Mesothelial cell of epicardium (in vitro differentiated cells): ENCODE results near the gene KAT8. TPM values are rescaled to one million over a fixed set of nuclear protein-coding genes. Genes with fewer than 3 reads are reported as not detected.

Source experiments
- DNase-seq, 2 experiments: peaks; one replicate each; pipeline ENCODE4 v3.0.0; 2021; ENCODE audit warnings: low spot score in 2 of 2; ENCODE audit not compliant: unreplicated experiment in 2 of 2
- H3K27ac Mint-ChIP-seq: 2 replicates; pipeline ENCODE4 v1.8.0; 2021; ENCODE audit warnings: mixed read lengths
- H3K27me3 Mint-ChIP-seq: 2 replicates; pipeline ENCODE4 v1.8.0; 2021; ENCODE audit warnings: low read depth, mixed read lengths
- H3K36me3 Mint-ChIP-seq: 2 replicates; pipeline ENCODE4 v1.8.0; 2021; ENCODE audit warnings: mixed read lengths
- H3K4me1 Mint-ChIP-seq: 2 replicates; pipeline ENCODE4 v1.8.0; 2021; ENCODE audit warnings: mixed read lengths
- H3K4me3 Mint-ChIP-seq: 2 replicates; pipeline ENCODE4 v1.8.0; 2021; ENCODE audit warnings: mild to moderate bottlenecking, moderate library complexity, mixed read lengths
- H3K9me3 Mint-ChIP-seq: 2 replicates; pipeline ENCODE4 v1.8.0; 2021; ENCODE audit warnings: mixed read lengths
- total RNA-seq: library from RNA; stranded (reverse); gene quantifications from 3 replicates; pipeline ENCODE4 v1.2.1, GENCODE V29; 2021
- TF ChIP-seq, protein P1 (sequence below): fragments of 200-600 bp; sonication (generic); IDR thresholded peaks from one replicate; pipeline ENCODE4 v1.5.0; 2021; ENCODE audit warnings: antibody characterized with exemption; ENCODE audit not compliant: unreplicated experiment

Gene KAT8
- total RNA-seq, 1 donor from 2014 or later: 75.7 TPM

DNA sequence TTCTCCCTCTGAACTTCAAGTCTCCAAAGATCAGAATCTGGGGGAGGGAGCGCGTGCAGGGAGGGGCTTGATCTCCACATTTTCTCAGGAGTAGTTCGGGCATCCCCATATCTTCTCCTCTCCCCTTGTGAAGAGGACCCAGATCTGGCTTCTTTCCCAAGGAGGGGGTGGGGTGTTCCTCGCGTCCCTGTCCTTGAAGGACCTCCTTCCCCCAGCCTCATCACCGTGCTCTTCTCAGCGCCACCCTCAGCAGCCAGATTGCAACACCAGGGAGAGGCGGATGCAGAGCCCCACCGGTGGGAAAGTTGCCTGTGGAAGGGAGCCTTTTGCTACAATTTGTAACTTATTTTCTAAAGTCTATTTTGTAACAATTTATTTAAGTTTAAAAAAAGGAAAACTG lies 34.4 kb upstream of the KAT8 start:
- no peak overlapping the region for H3K4me3 Mint-ChIP-seq
- no peaks in the 10 kb centered on the region for H3K4me1 Mint-ChIP-seq
- H3K36me3 Mint-ChIP-seq: peaks cover 17% of the 10 kb centered on the region
- DNase-seq: no peak
- H3K27ac Mint-ChIP-seq: no peak overlapping the region
- no peaks in the 10 kb centered on the region for H3K9me3 Mint-ChIP-seq
- TF ChIP-seq, protein P1, sequence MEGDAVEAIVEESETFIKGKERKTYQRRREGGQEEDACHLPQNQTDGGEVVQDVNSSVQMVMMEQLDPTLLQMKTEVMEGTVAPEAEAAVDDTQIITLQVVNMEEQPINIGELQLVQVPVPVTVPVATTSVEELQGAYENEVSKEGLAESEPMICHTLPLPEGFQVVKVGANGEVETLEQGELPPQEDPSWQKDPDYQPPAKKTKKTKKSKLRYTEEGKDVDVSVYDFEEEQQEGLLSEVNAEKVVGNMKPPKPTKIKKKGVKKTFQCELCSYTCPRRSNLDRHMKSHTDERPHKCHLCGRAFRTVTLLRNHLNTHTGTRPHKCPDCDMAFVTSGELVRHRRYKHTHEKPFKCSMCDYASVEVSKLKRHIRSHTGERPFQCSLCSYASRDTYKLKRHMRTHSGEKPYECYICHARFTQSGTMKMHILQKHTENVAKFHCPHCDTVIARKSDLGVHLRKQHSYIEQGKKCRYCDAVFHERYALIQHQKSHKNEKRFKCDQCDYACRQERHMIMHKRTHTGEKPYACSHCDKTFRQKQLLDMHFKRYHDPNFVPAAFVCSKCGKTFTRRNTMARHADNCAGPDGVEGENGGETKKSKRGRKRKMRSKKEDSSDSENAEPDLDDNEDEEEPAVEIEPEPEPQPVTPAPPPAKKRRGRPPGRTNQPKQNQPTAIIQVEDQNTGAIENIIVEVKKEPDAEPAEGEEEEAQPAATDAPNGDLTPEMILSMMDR: no peak
- H3K27me3 Mint-ChIP-seq: no peaks in the 10 kb centered on the region

DNA sequence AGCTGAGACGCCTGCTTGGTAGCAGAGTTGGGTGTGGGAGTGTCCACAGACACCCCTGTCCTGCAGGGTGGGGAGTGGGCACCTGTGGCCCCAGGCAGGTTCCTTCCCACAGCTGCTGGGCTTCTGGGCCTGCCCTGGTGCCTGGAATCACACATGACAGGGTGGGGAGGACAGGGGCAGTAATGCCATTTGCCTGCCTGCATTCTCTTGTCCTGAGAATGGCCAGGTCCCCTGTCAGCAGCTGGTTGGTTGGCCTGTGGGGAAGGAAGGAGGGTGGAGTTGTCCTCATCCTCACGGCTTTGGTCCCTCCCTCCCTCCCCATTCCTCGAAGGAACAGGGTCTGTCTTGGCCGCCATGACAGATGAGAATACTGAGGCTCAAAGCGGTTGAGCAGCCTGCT lies 33.9 kb upstream of the KAT8 start:
- H3K4me3 Mint-ChIP-seq: no peak overlapping the region
- no peaks in the 10 kb centered on the region for H3K27me3 Mint-ChIP-seq
- H3K27ac Mint-ChIP-seq: no peak overlapping the region
- DNase-seq: no peak
- TF ChIP-seq, protein P1: no peak
- no peaks in the 10 kb centered on the region for H3K4me1 Mint-ChIP-seq
- H3K9me3 Mint-ChIP-seq: no peaks in the 10 kb centered on the region
- H3K36me3 Mint-ChIP-seq: peaks cover 16% of the 10 kb centered on the region

DNA sequence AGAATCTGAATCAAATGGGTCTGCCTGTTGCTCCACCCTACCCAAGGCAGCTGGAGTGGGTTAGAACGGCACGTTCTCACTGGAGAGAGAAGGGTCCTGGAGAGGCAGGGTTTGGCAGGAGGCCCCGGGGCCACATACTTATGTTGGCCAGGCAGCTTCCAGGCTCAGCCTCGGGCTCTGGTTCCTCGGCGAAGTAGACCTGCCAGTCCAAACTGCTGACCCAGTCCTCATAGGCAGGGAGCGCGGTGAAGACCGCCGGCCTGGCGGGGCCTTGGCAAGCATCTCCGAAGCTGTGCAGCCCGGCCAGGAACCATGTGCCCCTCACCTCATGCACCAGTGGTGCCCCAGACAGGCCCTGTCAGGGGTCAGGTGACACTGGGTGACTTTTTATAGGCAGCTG lies 33.5 kb upstream of the KAT8 start:
- Mint-ChIP-seq H3K4me3 (no peak overlapping the region), H3K4me1 (no peaks in the 10 kb centered on the region), H3K27ac (no peak overlapping the region), H3K27me3 (no peaks in the 10 kb centered on the region), H3K9me3 (no peaks in the 10 kb centered on the region), H3K36me3 (peaks cover 12% of the 10 kb centered on the region)
- TF ChIP-seq, protein P1: no peak
- no peak for DNase-seq

DNA sequence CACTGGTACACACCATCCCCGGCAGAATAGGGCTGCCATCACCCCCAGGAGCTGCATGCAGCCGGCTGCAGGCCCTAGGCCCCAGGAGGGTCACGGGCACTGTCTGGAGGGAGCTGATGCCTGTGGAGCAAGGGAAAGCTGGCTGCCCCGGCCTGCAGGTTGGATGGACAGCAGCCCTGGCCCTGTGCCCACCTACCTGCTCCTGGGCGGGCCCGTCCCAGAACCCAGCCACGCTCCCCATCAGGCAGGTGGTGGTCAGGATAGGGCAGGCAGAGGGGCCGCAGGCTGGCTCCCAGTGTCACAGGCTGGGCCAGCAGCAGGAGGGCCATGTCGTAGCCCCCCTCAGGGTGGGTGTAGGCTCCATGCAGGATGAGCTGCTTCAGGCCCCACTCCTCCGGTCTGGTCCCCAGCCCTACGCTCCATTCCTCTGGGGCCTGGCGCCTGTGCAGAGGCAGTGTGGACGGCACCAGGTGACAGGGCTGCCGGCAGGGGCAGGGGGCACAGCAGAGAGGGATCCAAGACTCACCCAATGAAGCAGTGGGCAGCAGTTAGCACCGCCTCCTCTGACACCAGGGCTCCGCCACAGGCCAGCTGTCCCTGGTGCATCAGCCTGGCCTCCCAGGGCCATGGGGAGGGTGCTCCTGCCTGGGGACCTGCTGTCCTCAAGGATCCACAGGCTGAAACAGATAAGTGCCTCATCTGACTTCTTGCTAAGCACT lies 32.7 kb upstream of the KAT8 start:
- H3K27ac Mint-ChIP-seq: no peak overlapping the region

GRCh38 chr16:31085411-31085810 lies 32.1 kb upstream of the KAT8 start:
- TF ChIP-seq, protein P1: no peak
- no peak overlapping the region for H3K27ac Mint-ChIP-seq
- H3K4me1 Mint-ChIP-seq: no peaks in the 10 kb centered on the region
- DNase-seq: no peak
- no peak overlapping the region for H3K4me3 Mint-ChIP-seq
- no peaks in the 10 kb centered on the region for H3K27me3 Mint-ChIP-seq
- no peaks in the 10 kb centered on the region for H3K9me3 Mint-ChIP-seq
- peaks cover 8% of the 10 kb centered on the region for H3K36me3 Mint-ChIP-seq

More for the DNA sequence above, 32.7 kb upstream of the KAT8 start:
- Mint-ChIP-seq H3K4me1 (no peaks in the 10 kb centered on the region), H3K4me3 (no peak overlapping the region), H3K9me3 (no peaks in the 10 kb centered on the region), H3K36me3 (peaks cover 8% of the 10 kb centered on the region), H3K27me3 (no peaks in the 10 kb centered on the region)
- TF ChIP-seq, protein P1: no peak
- DNase-seq: no peak
